Keratinocyte (primary cell): ENCODE data around the gene RNF41. TPM values are rescaled to one million over a fixed set of nuclear protein-coding genes. Genes with fewer than 3 reads are reported as not detected.

ENCODE experiments used
- DNase-seq: peaks from one replicate; pipeline ENCODE4 v3.0.0-alpha.2; 2011; ENCODE audit warnings: low read depth, missing footprints, low spot score
- FAIRE-seq: peaks from 2 replicates; lab custom pipeline; 2011; peaks lifted over from hg19 to GRCh38; lab: Jason Lieb, UNC
- H2AFZ ChIP-seq: 2 replicates; pipeline ENCODE4 v1.6.0; 2012; ENCODE audit warnings: low read length, control low read depth, inconsistent platforms; ENCODE audit not compliant: control insufficient read depth
- H3K27ac ChIP-seq: 2 replicates; pipeline ENCODE4 v1.5.1; 2011; ENCODE audit warnings: low read length; ENCODE audit not compliant: control insufficient read depth, insufficient read depth
- H3K27me3 ChIP-seq: 3 replicates; pipeline ENCODE4 v1.6.0; 2011; ENCODE audit warnings: low read length; ENCODE audit not compliant: control insufficient read depth, insufficient read depth; ENCODE audit errors: extremely low read depth
- H3K36me3 ChIP-seq, 2 experiments: 2 replicates in 1 of 2; 3 replicates in 1 of 2; pipeline ENCODE4 v1.5.1; 2011; ENCODE audit warnings: low read length in 2 of 2, mild to moderate bottlenecking in 1 of 2; ENCODE audit not compliant: control insufficient read depth in 2 of 2, insufficient read depth in 2 of 2; ENCODE audit errors: extremely low read depth in 1 of 2
- H3K4me1 ChIP-seq: 3 replicates; pipeline ENCODE4 v1.5.1; 2011; ENCODE audit warnings: low read length; ENCODE audit not compliant: control insufficient read depth, insufficient read depth; ENCODE audit errors: extremely low read depth
- H3K4me2 ChIP-seq: 3 replicates; pipeline ENCODE4 v1.6.0; 2011; ENCODE audit warnings: low read depth, low read length; ENCODE audit not compliant: control insufficient read depth, insufficient read depth; ENCODE audit errors: extremely low read depth
- H3K4me3 ChIP-seq, 3 experiments: fragments of 200-600 bp in 1 of 3; sonication (generic) in 1 of 3; 2 replicates in 2 of 3; 3 replicates in 1 of 3; pipeline ENCODE4 v1.5.1; 2011 to 2016; ENCODE audit warnings: low read length in 3 of 3, mild to moderate bottlenecking in 3 of 3, control low read depth in 2 of 3, inconsistent platforms in 1 of 3, low read depth in 1 of 3, mixed read lengths in 1 of 3, mixed run types in 1 of 3, moderate library complexity in 1 of 3; ENCODE audit not compliant: control insufficient read depth in 2 of 3, insufficient read depth in 2 of 3; ENCODE audit errors: extremely low read depth in 1 of 3
- H3K79me2 ChIP-seq: 2 replicates; pipeline ENCODE4 v1.6.0; 2012; ENCODE audit warnings: low read length; ENCODE audit not compliant: control insufficient read depth, insufficient read depth
- H3K9ac ChIP-seq: 3 replicates; pipeline ENCODE4 v1.6.0; 2011; ENCODE audit warnings: low read length; ENCODE audit not compliant: control insufficient read depth, insufficient read depth; ENCODE audit errors: extremely low read depth
- H3K9me1 ChIP-seq: 3 replicates; pipeline ENCODE4 v1.6.0; 2011; ENCODE audit warnings: low read length; ENCODE audit not compliant: control insufficient read depth, insufficient read depth; ENCODE audit errors: extremely low read depth
- H3K9me3 ChIP-seq: 2 replicates; pipeline ENCODE4 v1.5.1; 2012; ENCODE audit warnings: low read depth, low read length; ENCODE audit not compliant: control insufficient read depth
- H4K20me1 ChIP-seq: 3 replicates; pipeline ENCODE4 v1.6.0; 2011; ENCODE audit warnings: low read length; ENCODE audit not compliant: control insufficient read depth, insufficient read depth; ENCODE audit errors: extremely low read depth
- CTCF ChIP-seq, 3 experiments: IDR thresholded peaks in 1 of 3; conservative IDR thresholded peaks in 1 of 3; optimal IDR thresholded peaks in 1 of 3; 2 replicates in 2 of 3; 3 replicates in 1 of 3; pipeline versions ENCODE3 to v1.5.1; 2011; ENCODE audit warnings: low read length in 3 of 3, mild to moderate bottlenecking in 3 of 3, moderate library complexity in 2 of 3, control low read depth in 1 of 3, inconsistent platforms in 1 of 3; ENCODE audit not compliant: insufficient read depth in 2 of 3; ENCODE audit errors: extremely low read depth in 1 of 3
- EZH2 ChIP-seq: IDR thresholded peaks from one replicate; pipeline ENCODE4 v1.6.1; 2012; ENCODE audit warnings: inconsistent platforms, mild to moderate bottlenecking, low read length, moderate library complexity
- dilution Hi-C: fragments of 300-500 bp; cut with MboI; formaldehyde crosslinking; loops from one replicate; pipeline ENCODE4 v1.7.0; 2020; ENCODE audit warnings: low sequenced_read_pairs; ENCODE audit not compliant: extremely low pct_ligation_motif_present
- polyA plus RNA-seq, 5 experiments: library from polyadenylated mRNA; depleted of rRNA in 3 of 5; stranded (reverse) in 3 of 5; stranded (forward) in 1 of 5; unstranded in 1 of 5; fragments of >200 nt; gene quantifications; 1 replicate in 1 of 5; 2 replicates in 3 of 5; 3 replicates in 1 of 5; pipeline versions ENCODE4 v1.2.1 to v1.2.3, GENCODE V29; 2011 to 2012; ENCODE audit warnings: missing spikeins in 2 of 5, low read depth in 1 of 5, low replicate concordance in 1 of 5

RNF41 gene
- polyA plus RNA-seq, 1 donor (not counting 4 experiments of a cell fraction or from before 2014, with no cell fraction given) = 42.2 TPM

GRCh38 chr12:56231184-56231582 is 9.5 kb upstream of the RNF41 start:
- H3K9ac ChIP-seq = no peak overlapping the region
- peaks cover 0 to under 1% of the 10 kb centered on the region in 2 experiments for H3K36me3 ChIP-seq
- no peak overlapping the region for H2AFZ ChIP-seq
- no peak overlapping the region for H3K4me2 ChIP-seq
- no peak overlapping the region for H3K27ac ChIP-seq
- no peaks in the 10 kb centered on the region for H3K27me3 ChIP-seq
- no peaks in the 10 kb centered on the region for H3K4me1 ChIP-seq
- no peaks in the 10 kb centered on the region for H3K9me1 ChIP-seq
- DNase-seq (no peak), FAIRE-seq (no peak)
- TF ChIP-seq CTCF (optimal IDR thresholded peaks at IDR 0.05 in 1 of 3, IDR thresholded peaks at IDR 0.05 in 1 of 3, conservative IDR thresholded peaks at IDR 0.05 in 1 of 3; ENCODE audit: extremely low read depth in 1 of 3, insufficient read depth in 2 of 3, low read length in 3 of 3) (no peak), EZH2 (no peak)
- dilution Hi-C loops = no loop called here
- no peaks in the 10 kb centered on the region for H4K20me1 ChIP-seq
- H3K4me3 ChIP-seq = no peak overlapping the region
- H3K9me3 ChIP-seq = no peaks in the 10 kb centered on the region
- H3K79me2 ChIP-seq = no peaks in the 10 kb centered on the region

GRCh38 chr12:56230432-56231183 is 8.9 kb upstream of the RNF41 start:
- no peaks in the 10 kb centered on the region for H3K4me1 ChIP-seq
- H3K9me1 ChIP-seq = no peaks in the 10 kb centered on the region
- FAIRE-seq (no peak), DNase-seq (no peak)
- H4K20me1 ChIP-seq = no peaks in the 10 kb centered on the region
- no peaks in the 10 kb centered on the region for H3K9me3 ChIP-seq
- no peak overlapping the region for H3K4me3 ChIP-seq
- dilution Hi-C loops = no loop called here
- H3K4me2 ChIP-seq = no peak overlapping the region
- no peak overlapping the region for H3K27ac ChIP-seq
- no peak overlapping the region for H3K9ac ChIP-seq
- H2AFZ ChIP-seq = no peak overlapping the region
- TF ChIP-seq CTCF (optimal IDR thresholded peaks at IDR 0.05 in 1 of 3, IDR thresholded peaks at IDR 0.05 in 1 of 3, conservative IDR thresholded peaks at IDR 0.05 in 1 of 3; ENCODE audit: extremely low read depth in 1 of 3, insufficient read depth in 2 of 3, low read length in 3 of 3) (no peak), EZH2 (no peak)
- peaks cover 0 to 3% of the 10 kb centered on the region in 2 experiments for H3K36me3 ChIP-seq
- H3K27me3 ChIP-seq = no peaks in the 10 kb centered on the region
- H3K79me2 ChIP-seq = no peaks in the 10 kb centered on the region
